Measurements from ENCODE around the gene DLGAP5. TPM values are rescaled to one million over a fixed set of nuclear protein-coding genes. Genes with fewer than 3 reads are reported as not detected.

Gene DLGAP5
- total RNA-seq, 2 experiments from 2014 or later = 75.4 to 84.0 TPM

DNA sequence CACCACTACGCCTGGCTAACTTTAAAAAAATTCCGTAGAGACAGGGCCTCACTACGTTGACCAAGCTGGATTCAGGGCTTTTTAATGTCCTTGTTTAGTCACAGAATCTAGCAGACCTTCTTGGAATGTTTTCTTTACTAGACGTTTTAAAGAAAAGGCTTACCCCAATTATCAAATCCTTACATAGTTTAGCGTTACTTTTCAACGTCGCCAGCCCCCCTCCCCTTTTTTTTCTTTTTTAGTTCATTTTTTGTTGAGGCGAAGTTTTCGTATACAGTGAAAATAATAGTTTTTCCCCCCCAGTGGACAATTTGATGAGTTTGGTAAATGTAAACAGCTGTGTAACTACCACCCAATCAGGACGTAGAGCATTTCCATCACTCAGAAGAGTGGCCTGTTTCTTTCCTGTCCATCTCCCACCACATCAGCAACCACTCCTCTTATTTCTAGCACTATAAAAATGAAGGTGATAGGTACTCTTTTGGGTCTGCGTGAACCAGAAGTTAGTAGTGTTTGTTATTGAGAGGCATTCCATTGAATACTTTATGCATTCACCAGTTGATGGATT, 753 bp upstream of the DLGAP5 start:
- ChIA-PET CTCF (interaction anchor here (1.0 to 1.5 kb wide), 2 partner anchors 12 to 254 kb away, joined by 3 to 5 read pairs; no protein-coding TSS in a partner anchor), POLR2A (interaction anchor here (0.6 to 1.2 kb wide), 2 partner anchors 141 to 422 kb away, joined by 3 read pairs; partner anchors contain the start of gene MAPK1IP1L)
- Mint-ChIP-seq H3K4me3 (peak overlapping the region; percentile 97), H3K9me3 (no peaks in the 10 kb centered on the region), H3K36me3 (ENCODE audit: low read depth) (peaks cover 6% of the 10 kb centered on the region), H3K27me3 (no peaks in the 10 kb centered on the region), H3K4me1 (ENCODE audit: low read depth) (peaks cover 20% of the 10 kb centered on the region), H3K27ac (peak overlapping the region; percentile 85)
- no peak for ATAC-seq
- no peak for DNase-seq
- intact Hi-C loops (cut with micrococcal nuclease) = no loop called here
- TF ChIP-seq, protein P1, sequence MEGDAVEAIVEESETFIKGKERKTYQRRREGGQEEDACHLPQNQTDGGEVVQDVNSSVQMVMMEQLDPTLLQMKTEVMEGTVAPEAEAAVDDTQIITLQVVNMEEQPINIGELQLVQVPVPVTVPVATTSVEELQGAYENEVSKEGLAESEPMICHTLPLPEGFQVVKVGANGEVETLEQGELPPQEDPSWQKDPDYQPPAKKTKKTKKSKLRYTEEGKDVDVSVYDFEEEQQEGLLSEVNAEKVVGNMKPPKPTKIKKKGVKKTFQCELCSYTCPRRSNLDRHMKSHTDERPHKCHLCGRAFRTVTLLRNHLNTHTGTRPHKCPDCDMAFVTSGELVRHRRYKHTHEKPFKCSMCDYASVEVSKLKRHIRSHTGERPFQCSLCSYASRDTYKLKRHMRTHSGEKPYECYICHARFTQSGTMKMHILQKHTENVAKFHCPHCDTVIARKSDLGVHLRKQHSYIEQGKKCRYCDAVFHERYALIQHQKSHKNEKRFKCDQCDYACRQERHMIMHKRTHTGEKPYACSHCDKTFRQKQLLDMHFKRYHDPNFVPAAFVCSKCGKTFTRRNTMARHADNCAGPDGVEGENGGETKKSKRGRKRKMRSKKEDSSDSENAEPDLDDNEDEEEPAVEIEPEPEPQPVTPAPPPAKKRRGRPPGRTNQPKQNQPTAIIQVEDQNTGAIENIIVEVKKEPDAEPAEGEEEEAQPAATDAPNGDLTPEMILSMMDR (IDR thresholded peaks at IDR 0.05) = no peak

DNA sequence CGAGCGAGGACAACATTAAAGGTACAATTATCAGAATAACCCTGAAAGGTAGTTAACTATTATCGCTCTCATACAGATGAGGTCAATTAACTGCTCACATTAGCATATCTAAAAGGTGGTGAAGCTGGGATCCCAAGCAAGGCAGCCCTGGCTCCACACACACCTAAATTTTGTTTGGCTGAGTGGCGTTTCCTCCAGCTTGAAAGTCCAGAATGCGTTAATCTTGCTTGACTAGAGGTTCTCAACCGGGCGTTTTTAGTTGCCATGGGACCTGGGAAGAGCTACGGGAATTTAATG, 531 bp downstream of the DLGAP5 start:
- ChIA-PET POLR2A (interaction anchor here (0.8 to 1.6 kb wide), 4 partner anchors 9 to 221 kb away, joined by 3 to 8 read pairs (median 4); no protein-coding TSS in a partner anchor), CTCF (interaction anchor here (0.8 to 1.5 kb wide), 4 partner anchors 80 to 255 kb away, joined by 3 to 5 read pairs (median 4); partner anchors contain the start of gene FBXO34)
- H3K9me3 Mint-ChIP-seq = no peaks in the 10 kb centered on the region
- H3K27me3 Mint-ChIP-seq = no peaks in the 10 kb centered on the region
- H3K4me3 Mint-ChIP-seq = peak overlapping the region; percentile 97
- TF ChIP-seq, protein P1 (IDR thresholded peaks at IDR 0.05) = no peak
- peak overlapping the region; percentile 85 for H3K27ac Mint-ChIP-seq
- DNase-seq (no peak), ATAC-seq (no peak)
- H3K4me1 Mint-ChIP-seq (ENCODE audit: low read depth) = peaks cover 20% of the 10 kb centered on the region
- H3K36me3 Mint-ChIP-seq (ENCODE audit: low read depth) = peaks cover 11% of the 10 kb centered on the region
- intact Hi-C loops (cut with micrococcal nuclease) = no loop called here

DNA sequence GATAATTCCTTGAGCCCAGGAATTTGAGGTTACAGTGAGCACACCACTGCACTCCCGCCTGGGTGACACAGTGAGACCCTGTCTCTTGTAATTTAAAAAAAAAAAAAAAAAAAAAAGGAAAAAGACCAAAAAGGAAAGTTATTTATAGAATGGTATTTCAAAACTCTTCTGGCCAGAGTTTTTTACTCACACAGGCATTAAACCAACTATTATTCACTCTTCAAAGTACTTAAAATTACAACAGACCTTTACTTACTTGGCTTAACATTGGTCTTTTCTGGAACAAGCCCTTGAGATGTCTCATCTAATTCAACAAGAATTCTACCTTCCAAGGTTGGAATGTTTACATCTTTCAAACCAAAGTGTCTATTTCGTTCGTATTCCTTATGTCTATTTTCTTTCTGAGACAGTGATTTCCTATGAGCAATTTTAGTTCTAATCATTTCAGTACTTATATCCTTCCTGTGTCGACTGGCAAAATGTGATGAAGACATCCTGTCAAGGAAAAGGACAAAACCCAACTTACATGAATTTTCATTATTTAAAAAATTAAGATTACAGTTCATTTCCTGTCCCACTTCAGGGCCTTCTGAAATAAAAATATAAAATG, 2.6 kb downstream of the DLGAP5 start:
- DNase-seq (no peak), ATAC-seq (no peak)
- intact Hi-C loops (cut with micrococcal nuclease) = no loop called here
- POLR2A ChIA-PET = interaction anchor here (0.6 kb wide), 1 partner anchor 218 kb away, joined by 3 read pairs; no protein-coding TSS in a partner anchor
- Mint-ChIP-seq H3K27ac (no peak overlapping the region), H3K4me3 (no peak overlapping the region), H3K4me1 (ENCODE audit: low read depth) (peaks cover 20% of the 10 kb centered on the region), H3K27me3 (no peaks in the 10 kb centered on the region), H3K36me3 (ENCODE audit: low read depth) (peaks cover 11% of the 10 kb centered on the region), H3K9me3 (no peaks in the 10 kb centered on the region)
- TF ChIP-seq, protein P1 (IDR thresholded peaks at IDR 0.05) = no peak
- CTCF ChIA-PET = no interaction called here

DNA sequence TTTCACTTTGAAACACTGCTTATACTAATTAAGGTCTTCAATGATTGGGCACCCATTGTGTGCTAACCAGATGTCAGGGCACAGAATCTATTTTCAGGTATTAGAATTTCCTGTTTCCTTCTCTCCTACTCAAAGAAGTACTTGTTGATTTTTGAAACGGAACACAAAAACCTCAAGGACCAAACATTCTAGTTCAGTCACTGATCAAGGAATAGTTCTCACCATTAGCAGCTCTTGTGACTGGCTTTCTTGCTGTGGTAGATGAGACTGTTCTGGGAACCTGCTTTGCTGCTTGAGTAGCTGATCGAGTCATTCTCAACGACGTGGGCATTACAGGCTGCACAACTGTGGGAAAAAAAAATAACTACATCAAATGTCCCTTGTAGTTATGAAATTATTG, 11.0 kb downstream of the DLGAP5 start:
- DNase-seq (no peak), ATAC-seq (no peak)
- Mint-ChIP-seq H3K9me3 (no peaks in the 10 kb centered on the region), H3K27ac (no peak overlapping the region), H3K27me3 (no peaks in the 10 kb centered on the region), H3K4me3 (no peak overlapping the region), H3K4me1 (ENCODE audit: low read depth) (no peaks in the 10 kb centered on the region), H3K36me3 (ENCODE audit: low read depth) (peaks cover 32% of the 10 kb centered on the region)
- ChIA-PET POLR2A (interaction anchor here (0.6 to 2.1 kb wide), 2 partner anchors 10 to 33 kb away, joined by 3 to 8 read pairs; no protein-coding TSS in a partner anchor), CTCF (no interaction called here)
- intact Hi-C loops (cut with micrococcal nuclease) = no loop called here
- TF ChIP-seq, protein P1 (IDR thresholded peaks at IDR 0.05) = no peak

DNA sequence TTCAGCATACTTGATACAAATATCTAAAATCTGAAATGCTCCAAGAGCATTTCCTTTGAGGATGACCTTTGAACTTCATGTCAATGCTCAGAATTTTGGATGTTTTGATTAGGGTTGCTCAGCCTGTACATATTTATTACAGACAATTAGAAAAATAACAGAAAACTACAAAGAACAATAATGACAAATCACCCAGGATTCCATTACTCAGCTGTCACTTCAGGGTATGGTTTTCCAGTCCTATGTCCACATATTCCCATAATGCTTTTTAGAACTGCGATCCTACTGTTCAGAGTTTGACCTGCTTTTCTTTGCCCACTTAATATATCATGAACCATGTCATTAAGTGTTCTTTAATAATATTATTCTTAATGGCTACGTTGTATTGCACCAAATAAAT, 11.4 kb downstream of the DLGAP5 start:
- POLR2A ChIA-PET = no interaction called here
- Mint-ChIP-seq H3K36me3 (ENCODE audit: low read depth) (peaks cover 32% of the 10 kb centered on the region), H3K9me3 (no peaks in the 10 kb centered on the region), H3K4me3 (no peak overlapping the region), H3K27me3 (no peaks in the 10 kb centered on the region), H3K27ac (no peak overlapping the region), H3K4me1 (ENCODE audit: low read depth) (no peaks in the 10 kb centered on the region)
- intact Hi-C loops (cut with micrococcal nuclease) = no loop called here
- CTCF ChIA-PET = no interaction called here
- TF ChIP-seq, protein P1 (IDR thresholded peaks at IDR 0.05) = no peak
- DNase-seq (no peak), ATAC-seq (no peak)

Measured in activated CD8-positive, alpha-beta T cell treated with anti-CD3 and anti-CD28 coated beads for 36 hours (primary cell).